H54 (cell line): ENCODE data around the gene DTL.

Experiments
- DNase-seq: peaks from one replicate; pipeline ENCODE4 v3.0.0; 2011; ENCODE audit warnings: low spot score, mixed read lengths; ENCODE audit not compliant: insufficient read length
- FAIRE-seq: peaks from 3 replicates; lab custom pipeline; 2011; peaks lifted over from hg19 to GRCh38; lab: Jason Lieb, UNC
- POLR2A ChIP-seq: IDR thresholded peaks from 2 replicates; pipeline ENCODE4 v1.6.1; 2011; ENCODE audit warnings: low read depth, mild to moderate bottlenecking, low read length

DTL gene

GRCh38 chr1:212139526-212140135, 104.1 kb downstream of the DTL start:
- no peak for DNase-seq
- no peak for FAIRE-seq
- TF ChIP-seq POLR2A = no peak

- DNase-seq (no peak), FAIRE-seq (no peak)
- no peak for TF ChIP-seq POLR2A
Observed at GRCh38 chr1:212141404-212141803, 105.9 kb downstream of the DTL start.

DNA sequence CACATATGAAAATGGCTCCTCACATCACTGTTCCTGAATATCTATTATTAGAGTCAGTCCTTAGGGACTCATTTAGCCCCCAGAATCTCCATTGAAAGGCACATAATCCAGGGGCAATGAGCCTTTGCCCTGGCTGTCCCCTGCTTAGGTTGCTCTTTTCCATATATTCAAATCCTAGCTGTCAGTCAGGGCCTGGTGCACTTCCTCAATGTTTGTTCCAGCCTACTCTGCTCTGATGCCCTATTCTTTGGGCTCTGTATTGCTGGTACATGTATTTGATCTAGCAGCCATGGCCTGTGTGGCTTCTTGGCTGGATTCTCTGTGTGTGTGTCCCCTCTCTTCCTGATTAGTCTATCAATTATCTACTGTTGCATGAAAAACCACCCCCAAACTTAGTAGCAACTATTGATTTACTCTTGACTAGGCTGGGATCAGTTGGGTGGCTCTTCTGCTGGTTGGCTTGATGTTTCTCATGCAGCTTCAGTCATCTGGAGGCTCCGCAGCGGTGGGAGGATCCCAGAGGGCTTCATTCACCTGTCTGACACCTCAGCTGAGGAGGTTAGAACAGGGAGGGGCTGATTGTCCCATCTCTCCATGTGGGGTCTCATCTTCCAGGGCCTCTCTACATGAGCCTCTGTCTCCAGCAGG, 107.5 kb downstream of the DTL start:
- no peak for DNase-seq
- no peak for FAIRE-seq
- TF ChIP-seq POLR2A = no peak

GRCh38 chr1:212147581-212148033, 112.1 kb downstream of the DTL start:
- no peak for FAIRE-seq
- no peak for TF ChIP-seq POLR2A
- DNase-seq = no peak

DNA sequence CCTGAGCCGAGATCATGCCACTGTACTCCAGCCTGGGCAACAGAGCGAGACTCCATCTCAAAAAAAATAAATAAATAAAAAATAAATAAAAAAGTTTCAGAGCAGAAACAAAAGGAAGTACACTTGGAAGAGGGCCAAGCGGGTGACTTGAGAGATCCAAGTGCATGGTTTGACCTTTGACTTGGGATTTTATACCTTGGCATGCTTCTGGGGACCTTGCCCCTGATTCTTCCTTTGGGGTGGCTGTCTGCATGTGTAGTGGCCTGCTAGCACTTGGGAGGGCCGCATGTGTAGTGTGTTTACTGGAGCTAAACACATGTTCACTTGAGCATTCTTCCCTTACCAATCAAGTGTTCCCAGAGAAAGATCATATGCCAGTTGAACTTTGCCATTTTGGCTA, 114.0 kb downstream of the DTL start:
- no peak for DNase-seq
- no peak for TF ChIP-seq POLR2A
- no peak for FAIRE-seq

DNA sequence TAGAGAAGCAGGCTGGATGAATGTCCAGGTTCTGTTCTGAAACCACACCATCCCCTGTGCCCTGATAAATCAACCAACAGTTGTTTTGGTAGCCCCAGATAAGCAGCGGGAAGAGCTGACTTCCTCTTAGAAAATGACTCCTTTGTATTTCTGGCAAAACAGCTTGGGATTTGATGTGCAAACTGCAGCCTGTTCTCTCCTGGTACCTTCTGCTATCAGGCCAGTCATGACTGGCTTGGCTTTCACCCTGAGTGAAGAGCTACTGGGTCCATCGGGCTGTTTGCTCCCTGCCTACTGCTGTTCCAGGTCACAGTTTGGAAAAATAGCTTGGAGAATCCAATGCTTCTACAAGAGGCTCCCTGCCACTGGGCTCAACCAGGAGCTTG, 116.8 kb downstream of the DTL start:
- no peak for DNase-seq
- FAIRE-seq = no peak
- TF ChIP-seq POLR2A = no peak

DNA sequence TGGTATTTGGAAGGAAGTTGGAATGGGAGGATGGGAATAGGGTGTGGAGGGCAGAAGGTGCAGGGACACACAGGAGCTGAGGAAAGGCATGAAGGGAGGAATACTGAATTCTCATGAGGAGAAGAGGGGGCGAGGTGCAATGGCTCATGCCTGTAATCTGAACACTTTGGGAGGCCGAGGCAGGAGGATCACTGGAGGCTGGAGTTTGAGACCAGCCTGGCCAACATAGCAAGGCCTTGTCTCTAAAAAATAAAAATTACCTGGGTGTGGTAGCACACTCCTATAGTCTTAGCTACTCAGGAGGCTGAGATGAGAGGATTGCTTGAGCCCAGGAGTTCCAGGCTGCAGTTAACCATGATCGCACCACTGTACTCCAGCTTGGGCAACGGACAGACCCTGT, 117.3 kb downstream of the DTL start:
- TF ChIP-seq POLR2A = no peak
- DNase-seq (no peak), FAIRE-seq (no peak)

DNA sequence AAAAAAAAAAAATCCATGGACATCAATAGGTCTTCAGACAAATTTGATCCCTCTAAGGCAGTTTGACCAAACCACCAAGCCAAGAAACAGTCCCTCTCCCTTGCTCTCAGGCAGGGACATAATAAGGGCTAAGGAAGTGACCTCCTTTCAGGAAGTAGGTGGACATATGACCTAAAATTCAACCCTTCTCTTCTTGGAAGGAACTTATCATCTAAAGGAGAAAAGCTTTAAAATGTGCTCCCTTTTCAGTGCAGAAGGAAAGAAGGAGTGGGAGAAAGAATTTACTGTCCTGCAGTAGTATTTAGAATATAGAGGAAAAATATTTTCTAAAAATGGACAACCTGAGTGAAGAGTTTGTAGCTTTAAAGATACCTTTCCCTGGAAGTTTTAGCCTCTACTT, 118.1 kb downstream of the DTL start:
- no peak for FAIRE-seq
- no peak for TF ChIP-seq POLR2A
- DNase-seq = no peak
